NCI-H345 (cell line): ENCODE data around the gene TTC33.
"Not testable (repeated sequence)": the region's sequence is repeated elsewhere in the genome, so short reads cannot be mapped to it uniquely, and the experiment has no call there.

Source experiments
- DNase-seq: peaks from one replicate; lab custom pipeline; 2025; lab: John Stamatoyannopoulos, UW

TTC33 gene

GRCh38 chr5:40755407-40756365, at the start of gene TTC33:
Gene TTC33, minus strand, starts transcription at chr5:40755961. Its CDS starts 8,943 bp downstream, at chr5:40747018.
- peak; percentile 95 for DNase-seq

- no peak for DNase-seq
These were observed 46.2 kb upstream of the TTC33 start for GRCh38 chr5:40801771-40802562.

- DNase-seq = no peak
These were observed 43.5 kb upstream of the TTC33 start for GRCh38 chr5:40799258-40799657.

GRCh38 chr5:40798801-40799210, 43.0 kb upstream of the TTC33 start:
- no peak for DNase-seq

- DNase-seq = peak; percentile 90
These were observed 42.4 kb upstream of the TTC33 start, which contains the start of gene PRKAA1 for GRCh38 chr5:40798012-40798800. Gene PRKAA1, minus strand, starts transcription at chr5:40798374. Its CDS starts 185 bp downstream, at chr5:40798189.

- peak; percentile 63 for DNase-seq
These were observed 41.7 kb upstream of the TTC33 start for GRCh38 chr5:40797273-40798011.

- DNase-seq = no peak
These were observed 40.7 kb upstream of the TTC33 start for GRCh38 chr5:40796487-40796889.

- not testable (repeated sequence) for DNase-seq
These were observed 39.1 kb upstream of the TTC33 start for GRCh38 chr5:40794877-40795276.

GRCh38 chr5:40794340-40794739, 38.6 kb upstream of the TTC33 start:
- not testable (repeated sequence) for DNase-seq

GRCh38 chr5:40792691-40793090, 36.9 kb upstream of the TTC33 start:
- not testable (repeated sequence) for DNase-seq

GRCh38 chr5:40791715-40792139, 36.0 kb upstream of the TTC33 start:
- DNase-seq = no peak

- no peak for DNase-seq
These were observed 35.3 kb upstream of the TTC33 start for GRCh38 chr5:40790947-40791593.

GRCh38 chr5:40788941-40789340, 33.2 kb upstream of the TTC33 start:
- not testable (repeated sequence) for DNase-seq

- no peak for DNase-seq
These were observed 32.2 kb upstream of the TTC33 start for GRCh38 chr5:40787986-40788385.

- not testable (repeated sequence) for DNase-seq
These were observed 30.9 kb upstream of the TTC33 start for GRCh38 chr5:40786664-40787063.

- DNase-seq = no peak
These were observed 29.2 kb upstream of the TTC33 start for GRCh38 chr5:40784916-40785315.

- no peak for DNase-seq
These were observed 28.4 kb upstream of the TTC33 start for GRCh38 chr5:40784027-40784653.

GRCh38 chr5:40781843-40782409, 26.2 kb upstream of the TTC33 start:
- DNase-seq = no peak

GRCh38 chr5:40780858-40781257, 25.1 kb upstream of the TTC33 start:
- DNase-seq = no peak

GRCh38 chr5:40780199-40780598, 24.4 kb upstream of the TTC33 start:
- DNase-seq = no peak
